GM18507 (cell line): ENCODE data around the gene MTG1.

Experiments used
- DNase-seq: peaks from one replicate; pipeline ENCODE4 v3.0.0; 2011; ENCODE audit warnings: low read depth; ENCODE audit not compliant: insufficient read length; ENCODE audit errors: extremely low spot score
- FAIRE-seq: peaks from 2 replicates; lab custom pipeline; 2011; peaks lifted over from hg19 to GRCh38; lab: Jason Lieb, UNC

MTG1 gene

DNA sequence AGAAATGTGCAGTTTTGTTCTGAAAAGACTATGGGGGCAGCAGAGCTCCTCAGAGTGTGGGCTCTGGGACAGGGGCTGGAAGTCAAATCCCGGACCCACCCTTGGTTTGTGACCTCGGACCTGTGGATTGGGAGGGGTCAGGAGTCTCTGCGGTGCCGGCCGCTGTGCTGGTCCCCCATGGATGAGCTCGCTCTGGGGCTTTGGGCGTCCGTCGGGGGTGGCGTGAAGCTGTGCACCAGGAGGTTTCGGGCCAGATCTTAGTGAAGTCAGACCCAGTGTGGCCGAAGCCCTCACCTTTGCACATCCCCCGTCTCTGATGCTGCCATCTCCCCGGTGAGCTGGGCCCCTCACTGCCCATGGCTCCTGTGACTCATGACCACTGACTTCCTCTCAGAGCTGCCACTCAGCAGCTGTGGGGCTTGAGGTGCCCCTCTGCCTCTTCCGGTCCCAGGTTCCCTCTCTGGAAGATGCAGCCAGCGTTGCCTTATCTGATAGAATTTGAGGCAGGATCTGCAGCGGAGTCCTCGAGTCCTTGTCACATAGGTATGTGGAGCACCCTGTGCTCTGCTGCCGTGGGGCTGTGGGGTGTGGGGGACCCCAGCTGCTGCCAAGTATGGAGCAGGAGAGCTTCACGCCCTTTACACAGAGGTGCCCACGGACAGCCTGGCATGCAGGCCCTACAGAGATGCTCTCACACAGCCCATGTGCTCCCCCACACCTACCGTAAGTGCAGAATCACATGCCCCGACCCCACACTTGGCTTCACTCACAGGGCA, 48.4 kb downstream of the MTG1 start:
- DNase-seq (no peak), FAIRE-seq (no peak)

DNA sequence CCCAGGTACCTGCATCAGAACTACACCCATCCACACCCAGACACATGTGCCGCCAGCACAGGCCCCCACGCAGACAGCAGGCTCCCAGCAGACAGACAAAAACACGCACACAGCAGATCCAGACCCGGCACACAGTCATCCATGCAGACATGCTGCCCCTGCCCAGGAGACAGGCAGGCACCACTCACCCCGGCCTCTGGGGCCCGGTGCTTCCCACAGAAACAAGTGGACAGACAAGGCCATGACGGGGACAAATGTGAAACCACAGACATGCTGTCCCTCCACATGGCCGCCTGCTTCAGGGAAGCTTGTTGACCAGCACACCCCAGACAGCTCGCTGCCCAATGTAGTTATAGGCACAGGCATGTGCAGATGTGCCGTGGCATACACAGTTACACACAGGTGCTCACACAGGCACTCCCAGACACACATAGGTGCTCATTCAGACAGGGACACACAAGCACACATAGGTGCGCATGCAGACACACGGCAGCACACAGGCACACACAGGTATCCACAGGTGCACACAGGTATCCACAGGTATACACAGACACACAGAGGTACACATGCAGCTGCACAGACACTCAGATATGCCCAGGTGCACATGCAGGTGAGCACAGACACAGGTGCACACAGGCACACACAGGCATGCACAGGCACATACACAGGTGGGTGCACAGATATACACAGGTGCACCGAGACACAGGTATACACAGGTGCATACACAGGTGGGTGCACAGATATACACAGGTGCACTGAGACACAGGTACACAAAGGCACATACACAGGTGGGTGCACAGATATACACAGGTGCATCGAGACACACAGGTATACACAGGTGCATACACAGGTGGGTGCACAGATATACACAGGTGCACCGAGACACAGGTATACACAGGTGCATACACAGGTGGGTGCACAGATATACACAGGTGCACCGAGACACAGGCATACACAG, 49.3 kb downstream of the MTG1 start:
- FAIRE-seq, result no peak
- no peak for DNase-seq

DNA sequence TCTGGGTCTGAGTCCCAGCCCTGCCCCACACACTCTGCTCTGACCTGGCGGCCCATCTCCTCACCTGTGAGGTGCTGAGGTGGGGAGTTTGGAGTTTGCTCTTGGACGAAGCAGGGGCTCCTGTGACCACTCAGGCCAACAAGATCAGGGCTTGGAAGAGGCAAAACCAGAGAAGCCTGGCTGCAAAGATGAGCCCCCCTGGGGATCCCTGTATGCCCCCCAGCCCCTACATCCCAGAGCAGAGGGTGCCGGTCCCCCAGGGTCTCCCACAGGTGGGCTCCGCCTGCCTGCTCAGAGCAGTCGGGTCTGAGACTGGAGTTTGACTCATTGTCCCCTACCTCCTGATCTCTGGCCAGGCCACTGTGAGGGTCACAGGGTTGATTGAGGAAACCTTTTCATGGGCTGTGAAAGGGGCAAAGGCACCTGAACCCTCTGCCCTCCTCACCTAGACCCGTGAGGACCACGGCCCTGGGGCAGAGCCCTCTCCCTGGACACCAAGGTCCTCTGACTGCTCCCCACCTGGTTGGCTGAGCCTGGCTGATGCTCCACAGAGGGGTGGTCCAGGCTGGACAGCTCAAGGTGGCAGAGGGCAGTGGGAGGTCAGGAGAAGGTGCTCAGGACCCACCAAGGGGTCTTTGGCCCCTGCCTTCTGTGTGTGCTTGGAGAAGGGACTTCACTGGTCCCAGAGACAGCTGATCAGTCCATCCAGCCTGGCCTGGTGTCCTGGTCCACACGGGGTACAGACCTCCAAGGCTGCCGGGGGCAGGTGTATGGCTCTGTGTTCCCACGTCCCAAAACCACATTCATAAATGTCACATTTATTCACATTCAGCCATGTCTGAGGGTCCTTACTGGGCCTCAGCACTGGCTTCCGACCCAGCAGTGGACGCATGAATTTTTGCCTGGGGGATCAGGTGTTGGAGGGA, 50.6 kb downstream of the MTG1 start:
- DNase-seq, result no peak
- no peak for FAIRE-seq

DNA sequence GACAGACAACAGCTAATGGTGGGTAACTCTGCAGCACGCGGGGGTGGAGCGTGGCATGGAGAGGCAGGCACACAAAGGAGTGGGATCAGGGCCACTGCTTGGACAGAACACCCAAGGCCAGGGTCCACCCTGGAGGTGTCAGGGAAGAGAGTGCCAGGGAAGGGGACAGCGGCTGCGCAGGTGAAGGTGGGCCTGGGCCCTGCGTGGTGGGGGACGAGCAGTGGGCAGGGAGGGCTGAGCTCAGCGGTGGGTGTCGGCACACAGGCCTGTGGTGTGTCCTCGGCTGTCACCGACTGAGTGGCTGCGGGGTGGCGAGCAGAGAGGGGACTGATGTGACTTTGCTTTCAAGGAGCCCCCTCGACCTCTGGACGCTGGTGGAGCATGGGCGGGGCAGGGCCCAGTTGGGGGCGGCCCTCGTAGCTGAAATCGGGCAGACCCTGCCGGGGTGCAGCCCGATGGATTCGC, 51.3 kb downstream of the MTG1 start:
- no peak for FAIRE-seq

DNA sequence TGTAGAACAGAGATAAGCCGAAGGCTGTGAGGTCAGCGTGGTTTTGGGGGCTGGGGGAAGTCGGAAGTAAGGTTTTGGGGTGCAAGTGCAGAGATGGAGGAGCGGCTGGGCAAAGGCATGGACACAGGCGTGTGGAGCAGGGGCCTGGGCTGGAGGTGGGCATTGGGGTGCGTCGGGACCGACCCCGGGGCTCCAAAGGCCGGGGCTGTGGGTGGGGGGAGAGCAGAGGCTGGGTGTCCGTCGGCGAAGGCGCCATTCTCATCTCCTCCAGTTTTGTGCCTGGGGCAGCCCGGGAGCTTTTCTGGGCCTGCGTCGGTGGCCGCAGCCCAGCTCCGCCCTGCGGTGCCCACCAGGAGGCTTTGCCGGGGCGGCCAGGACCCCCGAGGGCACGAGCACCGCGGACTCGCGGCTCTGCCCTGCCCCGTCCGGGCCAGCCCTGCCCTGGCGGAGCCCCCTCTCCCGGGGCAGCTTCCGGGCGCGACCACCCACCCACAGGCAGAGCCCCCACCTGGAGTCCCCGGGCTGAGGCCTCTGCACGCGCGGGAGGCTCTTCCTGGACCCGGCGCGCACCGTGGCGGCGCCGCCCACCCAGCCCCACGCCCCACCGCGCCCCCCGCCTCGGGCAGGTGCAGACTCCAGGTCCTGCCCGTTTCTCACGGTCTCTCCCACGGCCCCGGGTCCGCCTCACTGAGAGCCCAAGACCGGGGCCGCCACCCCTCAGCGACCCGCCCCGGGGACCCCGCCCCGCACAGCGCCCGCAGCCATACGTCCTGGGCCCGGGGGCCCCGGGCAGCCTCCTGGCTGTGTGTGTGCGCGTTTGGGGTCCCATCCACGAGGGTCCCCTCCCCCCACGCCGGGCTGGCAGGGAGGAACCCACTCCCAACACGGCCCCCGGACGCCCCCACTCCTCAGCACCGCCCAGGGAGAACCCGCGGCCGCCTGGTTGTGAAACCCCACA, 52.1 kb downstream of the MTG1 start:
- no peak for FAIRE-seq

More for the DNA sequence above, 51.3 kb downstream of the MTG1 start:
- no peak for DNase-seq

DNA sequence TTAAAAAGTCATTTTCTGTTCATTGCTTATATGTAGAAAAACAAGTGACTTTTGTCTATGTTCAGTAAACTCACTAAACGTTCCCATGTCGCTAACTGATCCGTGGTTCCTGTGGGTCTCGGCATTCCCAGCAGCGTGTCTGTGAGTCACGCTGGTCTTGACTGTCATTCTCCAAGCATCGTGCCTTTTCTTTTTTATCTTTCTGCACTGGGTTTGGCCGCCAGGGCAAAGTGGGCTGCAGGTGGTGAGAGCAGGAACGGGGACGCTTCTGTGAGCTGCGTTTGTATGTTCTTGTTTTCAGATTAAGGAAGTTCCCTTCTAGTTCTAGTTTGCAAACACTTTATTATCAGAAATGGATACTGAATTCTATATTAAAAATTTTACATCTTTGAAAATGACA, 53.0 kb downstream of the MTG1 start:
- DNase-seq (no peak), FAIRE-seq (no peak)

More for the DNA sequence above, 52.1 kb downstream of the MTG1 start:
- DNase-seq, result no peak

DNA sequence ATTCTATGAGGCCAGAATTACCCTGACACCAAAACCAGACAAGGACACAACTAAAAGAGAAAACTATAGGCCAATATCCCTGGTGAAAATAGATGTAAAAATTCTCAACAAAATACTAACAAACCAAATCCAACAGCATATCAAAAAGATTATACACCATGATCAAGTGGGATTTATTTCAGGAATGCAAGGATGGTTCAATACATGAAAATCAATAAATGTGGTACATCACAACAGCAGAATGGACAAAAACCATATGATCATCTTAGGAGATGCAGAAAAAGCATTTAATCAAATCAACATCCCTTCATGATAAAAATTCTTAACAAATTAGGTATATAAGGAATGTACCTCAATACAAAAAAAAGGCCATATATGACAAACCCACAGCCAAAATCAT, 54.2 kb downstream of the MTG1 start:
- FAIRE-seq (no peak), DNase-seq (no peak)

DNA sequence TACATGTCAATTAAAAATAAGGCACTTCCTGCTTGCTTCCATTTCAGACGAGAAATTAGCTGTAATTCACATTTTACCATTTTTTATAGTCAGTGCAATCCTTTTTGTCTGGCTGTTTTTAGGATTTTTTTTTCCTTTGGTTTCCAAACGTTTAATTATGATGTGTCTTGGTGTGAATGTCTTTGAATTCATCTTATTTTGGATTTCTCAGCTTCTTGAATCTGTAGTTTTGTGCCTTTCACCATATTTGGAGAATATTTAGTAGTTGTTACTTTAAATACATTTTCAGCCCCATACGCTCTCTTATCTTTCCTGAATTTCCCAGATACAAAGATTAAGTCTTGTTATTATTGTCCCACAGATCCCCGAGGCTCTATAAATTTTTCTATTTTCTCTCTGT, 57.4 kb downstream of the MTG1 start:
- no peak for DNase-seq
- no peak for FAIRE-seq

DNA sequence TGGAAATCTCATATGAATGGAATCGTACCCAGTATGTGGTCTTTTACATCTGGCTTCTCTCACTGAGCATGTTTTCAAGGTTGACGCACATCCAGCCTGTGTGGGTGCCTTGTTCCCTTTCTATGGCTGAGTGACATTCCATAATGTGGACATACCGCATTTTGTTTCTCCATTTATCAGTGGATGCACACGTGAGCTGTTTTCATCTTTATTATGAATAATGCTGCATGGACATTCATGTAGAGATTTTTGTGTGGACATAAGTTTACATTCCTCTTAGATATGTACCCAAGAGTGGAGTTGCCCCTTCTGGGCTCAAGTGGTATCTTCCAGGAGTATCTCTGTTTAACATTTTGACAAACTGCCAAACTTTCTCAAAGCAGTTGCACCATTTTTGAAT, 58.5 kb downstream of the MTG1 start:
- no peak for FAIRE-seq

DNA sequence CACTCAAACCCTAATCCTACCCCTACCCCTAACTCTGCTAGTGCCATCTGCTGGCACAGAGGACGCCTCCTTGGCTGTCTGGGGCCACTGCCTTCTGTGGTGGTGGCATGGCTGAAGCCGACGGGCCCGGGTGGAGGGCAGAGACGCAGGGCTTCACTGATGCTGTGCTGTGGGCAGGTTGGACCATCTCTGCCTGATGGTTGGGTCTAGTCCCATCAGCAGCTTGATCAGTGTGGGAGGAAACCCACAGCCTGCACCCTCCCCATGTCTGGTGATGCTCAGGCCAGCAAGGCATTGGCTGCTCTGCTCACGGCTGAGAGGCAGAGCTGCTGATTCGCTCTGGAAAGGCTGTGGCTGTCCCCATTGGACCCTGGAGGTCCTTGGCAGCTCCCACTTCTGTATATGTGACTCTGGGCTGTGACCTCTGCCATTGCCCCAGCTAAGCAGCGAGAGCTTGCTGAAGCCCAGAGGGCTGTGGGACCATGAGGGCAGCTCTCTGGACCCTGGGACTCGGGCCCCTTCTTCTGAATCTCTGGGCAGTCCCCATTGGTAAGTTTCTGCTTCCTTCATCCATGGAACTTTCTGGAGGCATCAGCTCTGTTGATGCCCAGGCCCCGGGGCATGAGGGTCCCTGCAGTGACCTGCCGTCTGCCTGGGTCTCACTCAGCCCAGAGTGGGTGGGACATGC, 59.7 kb downstream of the MTG1 start, which contains the start of gene SCART1:
TSS of gene SCART1 (plus strand) at position 430 of the 688 bp plus-strand sequence. CDS start at position 483, 53 bp downstream.
- DNase-seq (no peak), FAIRE-seq (no peak)

More for the DNA sequence above, 58.5 kb downstream of the MTG1 start:
- DNase-seq, result no peak

DNA sequence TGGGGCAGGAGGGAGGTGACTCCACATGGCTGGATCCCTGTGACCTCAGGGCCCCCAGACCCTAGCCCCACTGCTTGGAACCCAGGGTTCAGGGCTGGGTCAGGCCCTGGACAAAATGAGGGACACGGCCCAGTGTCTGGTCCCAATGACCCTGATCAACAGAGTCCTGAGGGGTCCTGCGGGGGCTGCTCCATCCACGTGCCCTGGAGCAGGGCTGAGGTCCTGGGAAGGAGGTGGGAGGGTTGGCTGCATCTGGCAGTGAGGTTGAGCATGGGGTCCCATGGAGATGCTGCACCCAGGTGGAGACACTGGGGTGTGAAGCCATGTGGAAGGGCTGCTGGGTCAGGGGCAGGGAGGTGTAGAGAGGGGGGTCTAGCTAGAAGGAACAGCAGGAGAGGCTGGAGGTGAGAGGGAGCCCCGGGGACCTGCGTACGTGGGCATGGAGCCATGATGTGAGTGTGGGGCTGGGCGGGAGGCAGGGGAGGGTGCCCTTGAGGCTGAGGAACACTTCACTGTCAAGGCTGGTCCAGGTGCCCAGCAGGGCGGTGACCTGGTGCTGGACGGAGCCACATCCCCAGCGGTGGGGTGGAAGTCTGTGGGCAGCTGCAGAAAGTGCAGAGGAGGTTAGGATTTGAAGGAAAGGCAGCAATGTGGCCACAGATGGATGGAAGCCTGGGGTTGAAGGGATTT, 60.4 kb downstream of the MTG1 start:
- DNase-seq (no peak), FAIRE-seq (no peak)

DNA sequence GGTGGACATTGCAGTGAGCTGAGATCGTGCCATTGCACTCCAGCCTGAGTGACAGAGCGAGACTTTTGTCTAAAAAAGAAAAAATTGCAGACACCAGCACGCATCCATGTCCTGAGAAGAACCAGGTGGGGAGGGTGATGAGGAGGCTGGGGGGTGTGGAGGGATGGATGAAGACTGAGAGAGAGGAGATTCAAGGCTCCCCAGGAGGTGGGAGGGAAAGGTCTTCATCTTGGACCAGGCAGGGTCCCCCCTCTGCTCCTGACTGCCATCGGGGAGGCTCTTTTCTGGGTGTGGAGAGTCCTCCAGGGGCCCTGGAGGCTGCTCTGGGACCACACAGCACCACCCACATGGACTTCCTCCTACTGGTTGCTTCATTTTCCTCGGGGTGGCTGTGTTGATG, 61.2 kb downstream of the MTG1 start:
- FAIRE-seq, result no peak

DNA sequence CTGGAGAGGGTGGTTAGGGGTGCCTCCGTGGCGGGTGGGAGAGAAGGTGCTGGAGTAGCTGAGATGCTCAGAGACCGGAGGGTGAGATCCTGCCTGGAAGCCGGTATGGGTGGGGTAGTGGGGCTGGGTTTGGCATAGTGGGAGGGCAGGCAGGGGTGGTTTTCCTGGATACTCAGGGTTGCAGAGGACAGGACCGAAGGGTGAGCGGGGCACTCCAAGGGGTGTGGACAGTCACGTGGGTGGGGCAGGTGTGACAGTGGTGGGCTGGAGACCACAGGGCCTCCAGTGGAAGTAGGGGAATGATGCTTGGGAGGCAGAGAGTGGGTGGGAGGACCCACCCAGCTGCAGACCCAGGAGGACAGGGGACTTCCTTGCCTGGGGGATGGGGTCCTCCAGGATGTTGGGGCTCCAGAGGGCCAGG, 61.7 kb downstream of the MTG1 start:
- FAIRE-seq, result no peak
- no peak for DNase-seq

More for the DNA sequence above, 61.2 kb downstream of the MTG1 start:
- no peak for DNase-seq

DNA sequence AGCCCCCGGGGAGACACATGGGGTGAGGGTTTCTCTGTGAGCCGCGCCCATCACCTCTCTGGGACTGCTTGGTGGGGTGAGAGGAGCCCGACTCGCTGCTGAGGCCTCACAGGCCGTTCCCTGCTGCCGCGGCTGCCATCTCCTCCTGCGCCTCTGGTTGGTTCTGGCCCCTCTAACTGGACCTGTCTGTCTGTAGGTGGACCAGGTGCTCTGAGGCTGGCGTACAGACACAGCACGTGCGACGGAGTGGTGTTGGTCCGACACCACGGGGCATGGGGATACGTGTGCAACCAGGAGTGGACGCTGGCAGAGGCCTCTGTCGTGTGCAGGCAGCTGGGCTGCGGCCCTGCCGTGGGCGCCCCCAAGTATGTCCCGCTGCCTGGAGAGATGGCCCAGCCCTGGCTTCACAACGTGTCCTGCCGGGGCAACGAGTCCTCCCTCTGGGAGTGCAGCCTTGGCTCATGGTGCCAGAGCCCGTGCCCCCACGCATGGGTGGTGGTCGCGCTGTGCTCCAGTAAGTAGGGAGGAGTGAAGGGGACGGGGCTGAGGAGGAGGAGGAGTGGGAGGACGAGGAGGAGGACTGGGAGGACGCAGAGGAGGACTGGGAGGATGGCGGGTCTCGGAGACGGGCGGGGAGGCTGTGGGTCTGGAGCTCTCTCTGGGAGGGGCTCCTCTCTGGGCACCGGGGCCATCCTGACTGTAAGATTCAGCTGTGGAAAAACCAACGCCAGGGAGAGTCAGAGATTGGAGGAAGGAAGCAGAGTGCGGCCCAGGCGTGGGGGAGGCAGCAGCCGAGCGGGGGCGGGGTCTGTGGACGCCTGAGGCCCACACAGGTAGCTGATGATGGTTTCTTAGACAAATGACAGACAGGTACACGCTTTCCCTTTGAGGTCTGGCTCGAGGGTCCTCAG, 62.3 kb downstream of the MTG1 start:
- DNase-seq (no peak), FAIRE-seq (no peak)

DNA sequence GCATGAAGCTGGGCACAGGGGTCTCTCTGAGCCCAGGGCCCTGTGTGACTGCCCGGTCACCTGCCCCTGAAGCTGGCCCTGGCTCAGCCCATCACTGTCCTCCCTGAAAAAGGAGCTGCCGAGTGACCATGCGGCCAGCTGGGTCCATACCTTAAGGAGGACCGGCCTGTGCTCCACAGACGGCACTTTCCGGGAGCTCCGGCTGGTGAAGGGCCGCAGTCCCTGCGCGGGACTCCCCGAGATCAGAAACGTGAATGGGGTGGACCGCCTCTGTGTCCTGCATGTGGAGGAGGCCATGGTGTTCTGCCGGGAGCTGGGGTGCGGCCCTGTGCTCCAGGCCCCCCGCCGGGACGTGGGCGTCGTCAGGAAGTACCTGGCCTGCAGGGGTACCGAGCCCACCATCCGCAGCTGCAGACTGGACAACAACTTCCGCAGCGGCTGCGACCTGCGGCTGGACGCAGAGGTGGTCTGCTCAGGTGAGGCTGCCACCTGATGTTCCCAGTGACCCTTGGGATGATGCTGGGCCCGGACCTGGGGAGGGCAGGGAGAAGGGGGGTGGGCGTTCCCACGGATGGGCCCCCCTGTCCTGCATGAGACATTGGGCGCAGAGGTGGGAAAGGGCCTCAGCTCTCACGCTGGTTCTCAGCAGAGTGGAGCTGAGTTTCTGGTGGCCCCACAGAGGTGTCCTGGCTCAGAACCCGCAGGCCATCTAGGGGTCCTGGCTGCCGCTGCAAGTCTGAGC, 63.3 kb downstream of the MTG1 start:
- DNase-seq (no peak), FAIRE-seq (no peak)
